Body of pancreas (tissue), 4 donors: ENCODE data around the gene MT1M.

Experiments
- CTCF ChIP-seq, 7 experiments: fragments of 450-650 bp in 4 of 7; fragments of 200-600 bp in 3 of 7; sonication (generic) in 3 of 7; IDR thresholded peaks; one replicate each; pipeline ENCODE4 v1.5.1; 2016 to 2019; ENCODE audit warnings: antibody characterized with exemption in 7 of 7
- POLR2A ChIP-seq, 3 donors: fragments of 450-650 bp; IDR thresholded peaks; one replicate each; pipeline ENCODE4 v1.6.1; 2016; ENCODE audit warnings: antibody characterized with exemption in 3 of 3, mild to moderate bottlenecking in 2 of 3

- no peak for TF ChIP-seq CTCF (IDR thresholded peaks at IDR 0.05)
- no peak for TF ChIP-seq POLR2A (IDR thresholded peaks at IDR 0.05)
Observed at GRCh38 chr16:56635441-56635967, 3.0 kb downstream of the MT1M start.
